GM12878 (cell line): ENCODE data around the gene COX15. TPM values are rescaled to one million over a fixed set of nuclear protein-coding genes. Genes with fewer than 3 reads are reported as not detected.
A peak's percentile ranks its signal among the peaks of the same experiment; 100 is the strongest.

Experiments
- CEBPB ChIP-seq, 2 experiments: fragments of 150-350 bp in 1 of 2; IDR thresholded peaks; 2 replicates each; pipeline ENCODE4 v1.6.1; 2012 to 2014; ENCODE audit warnings: low read depth in 2 of 2, low read length in 2 of 2, borderline replicate concordance in 1 of 2, inconsistent platforms in 1 of 2
- CTCF ChIP-seq, 3 experiments: IDR thresholded peaks in 2 of 3; conservative IDR thresholded peaks in 1 of 3; 2 replicates each; pipeline ENCODE4 v1.5.1; 2011; ENCODE audit warnings: low read depth in 3 of 3, low read length in 3 of 3, mild to moderate bottlenecking in 3 of 3, control low read depth in 2 of 3, moderate library complexity in 2 of 3, inconsistent platforms in 1 of 3, mixed read lengths in 1 of 3; ENCODE audit not compliant: control insufficient read depth in 2 of 3, insufficient read depth in 1 of 3; ENCODE audit errors: extremely low read depth in 1 of 3
- E2F8 ChIP-seq: fragments of 450-650 bp; IDR thresholded peaks from 2 replicates; pipeline ENCODE4 v1.6.1; 2018; ENCODE audit warnings: mild to moderate bottlenecking, low read depth, moderate library complexity; ENCODE audit not compliant: partially characterized antibody
- ELK1 ChIP-seq: IDR thresholded peaks from 2 replicates; pipeline ENCODE4 v1.6.1; 2012; ENCODE audit warnings: low read depth, low read length, improper control_type of control experiment
- ETV6 ChIP-seq, 2 experiments: fragments of 450-650 bp in 1 of 2; IDR thresholded peaks in 1 of 2; conservative IDR thresholded peaks in 1 of 2; 2 replicates each; pipeline ENCODE4 v1.6.1; 2014; ENCODE audit warnings: antibody characterized with exemption in 1 of 2, borderline replicate concordance in 1 of 2, low read depth in 1 of 2, mild to moderate bottlenecking in 1 of 2, moderate library complexity in 1 of 2
- EZH2 ChIP-seq: IDR thresholded peaks from 2 replicates; pipeline ENCODE4 v1.6.1; 2012; ENCODE audit warnings: low read depth, mild to moderate bottlenecking, control low read depth, inconsistent platforms, low read length, borderline replicate concordance; ENCODE audit not compliant: control insufficient read depth
- IKZF1 ChIP-seq: fragments of 450-650 bp; conservative IDR thresholded peaks from 2 replicates; pipeline ENCODE4 v1.6.1; 2017; ENCODE audit warnings: antibody characterized with exemption, mild to moderate bottlenecking
- KAT2A ChIP-seq: conservative IDR thresholded peaks from 2 replicates; pipeline ENCODE4 v1.6.1; 2011; ENCODE audit warnings: low read depth, low read length; ENCODE audit not compliant: control insufficient read depth
- MTA3 ChIP-seq: IDR thresholded peaks from 2 replicates; pipeline ENCODE4 v1.6.1; 2012; ENCODE audit warnings: low read length, inconsistent platforms, borderline replicate concordance
- MYC ChIP-seq: IDR thresholded peaks from 2 replicates; pipeline ENCODE4 v1.6.1; 2011; ENCODE audit warnings: mild to moderate bottlenecking, low read length, moderate library complexity, inconsistent platforms; ENCODE audit not compliant: insufficient read depth, insufficient replicate concordance, insufficient read length, severe bottlenecking
- NFIC ChIP-seq: IDR thresholded peaks from 2 replicates; pipeline ENCODE4 v1.6.1; 2012; ENCODE audit warnings: low read depth, mild to moderate bottlenecking, inconsistent platforms, low read length, moderate library complexity
- NFYA ChIP-seq: IDR thresholded peaks from 2 replicates; pipeline ENCODE4 v1.6.1; 2011; ENCODE audit warnings: low read depth, mild to moderate bottlenecking, low read length, improper control_type of control experiment, borderline replicate concordance
- NFYB ChIP-seq: IDR thresholded peaks from 2 replicates; pipeline ENCODE4 v1.6.1; 2011; ENCODE audit warnings: low read depth, mild to moderate bottlenecking, low read length, improper control_type of control experiment, moderate library complexity; ENCODE audit not compliant: insufficient read depth
- POLR2AphosphoS5 ChIP-seq: IDR thresholded peaks from 2 replicates; pipeline ENCODE4 v1.6.1; 2011; ENCODE audit warnings: mild to moderate bottlenecking, low read length, inconsistent platforms
- RELA ChIP-seq: fragments of 450-650 bp; IDR thresholded peaks from 2 replicates; pipeline ENCODE4 v1.8.0; 2014; ENCODE audit warnings: borderline replicate concordance; ENCODE audit not compliant: partially characterized antibody
- RUNX3 ChIP-seq: IDR thresholded peaks from 2 replicates; pipeline ENCODE4 v1.6.1; 2012; ENCODE audit warnings: low read length, inconsistent platforms
- SREBF1 ChIP-seq: IDR thresholded peaks from 2 replicates; pipeline ENCODE4 v1.6.1; 2012; ENCODE audit warnings: mild to moderate bottlenecking, low read length
- ZBTB11 ChIP-seq: fragments of 450-650 bp; formaldehyde crosslinking; IDR thresholded peaks from 2 replicates; pipeline ENCODE4 v1.5.0; 2022; ENCODE audit warnings: mild to moderate bottlenecking, missing genetic modification characterization
- ZNF24 ChIP-seq: fragments of 450-650 bp; IDR thresholded peaks from 2 replicates; pipeline ENCODE4 v1.6.1; 2017; ENCODE audit warnings: antibody characterized with exemption, mild to moderate bottlenecking
- polyA plus RNA-seq, 11 experiments: library from polyadenylated mRNA; depleted of rRNA in 4 of 11; unstranded in 6 of 11; stranded (reverse) in 5 of 11; fragments of >200 nt; fragmentation: Nextera tagmentation in 4 of 11; fragmentation: Illumina TruSeq in 1 of 11; extraction: Ambion mirVana in 4 of 11; extraction: Trizol in 1 of 11; gene quantifications; 1 replicate in 1 of 11; 2 replicates in 10 of 11; pipeline versions ENCODE4 v1.2.1 to v1.2.3, GENCODE V29; 2011 to 2016; ENCODE audit warnings: inconsistent platforms in 2 of 11, missing spikeins in 2 of 11, low read depth in 1 of 11
- total RNA-seq, 4 experiments: library from RNA; depleted of rRNA in 3 of 4; stranded (reverse); fragments of >200 nt in 3 of 4; fragmentation: Illumina TruSeq in 1 of 4; extraction: Trizol in 1 of 4; gene quantifications; 2 replicates each; pipeline versions ENCODE4 v1.2.1 to v1.2.3, GENCODE V29; 2013 to 2021

Gene COX15
- total and polyA plus RNA-seq, 10 of the 15 experiments (the other 5 are each of a cell fraction or from before 2014, with no cell fraction given): 30.2 to 50.7 (median 38.3) TPM

- TF ChIP-seq ETV6 (conservative IDR thresholded peaks at IDR 0.05 in 1 of 2, IDR thresholded peaks at IDR 0.05 in 1 of 2; ENCODE audit: borderline replicate concordance in 1 of 2, low read depth in 1 of 2) (no peak), RUNX3 (peak; percentile 87), MYC (no peak), MTA3 (no peak), ZBTB11 (CRISPR knock-in tag) (no peak), EZH2 (no peak), POLR2AphosphoS5 (peak; percentile 91), SREBF1 (peak; percentile 66), ZNF24 (no peak), E2F8 (peak; percentile 54), NFYA (no peak), KAT2A (no peak), NFYB (no peak), CTCF (IDR thresholded peaks at IDR 0.05 in 2 of 3, conservative IDR thresholded peaks at IDR 0.05 in 1 of 3; ENCODE audit: control insufficient read depth in 2 of 3, extremely low read depth in 1 of 3, insufficient read depth in 1 of 3, low read depth in 3 of 3, low read length in 3 of 3) (peak; percentile 25 to 57 (median 48); a peak in 5 of 6 replicates), ELK1 (peak; percentile 50; the same call in 1 of the 2 replicates), IKZF1 (peak; percentile 83), RELA (peak; percentile 56), CEBPB (IDR thresholded peaks at IDR 0.05; ENCODE audit: borderline replicate concordance in 1 of 2, low read depth in 2 of 2, low read length in 2 of 2) (no peak), NFIC (no peak)
These were observed at the start of gene COX15, which contains the start of gene CUTC (continued) for GRCh38 chr10:99732033-99732842.
